GM12874 (cell line): ENCODE results near the gene EDEM3.

Experiments
- CTCF ChIP-seq: IDR thresholded peaks from 2 replicates; pipeline ENCODE4 v1.5.1; 2011; ENCODE audit warnings: low read depth, mild to moderate bottlenecking, control low read depth, low read length, moderate library complexity; ENCODE audit not compliant: insufficient read depth

Gene EDEM3

GRCh38 chr1:184745929-184746638 lies 8.6 kb downstream of the EDEM3 start:
- TF ChIP-seq CTCF, result no peak

- no peak for TF ChIP-seq CTCF
These were observed 9.5 kb downstream of the EDEM3 start for GRCh38 chr1:184745110-184745509.

- TF ChIP-seq CTCF, result no peak
These were observed 11.4 kb downstream of the EDEM3 start for GRCh38 chr1:184743062-184743756.

- TF ChIP-seq CTCF, result no peak
These were observed 14.3 kb downstream of the EDEM3 start for GRCh38 chr1:184740344-184740743.

GRCh38 chr1:184739796-184740195 lies 14.9 kb downstream of the EDEM3 start:
- TF ChIP-seq CTCF, result no peak

- TF ChIP-seq CTCF, result no peak
These were observed 15.6 kb downstream of the EDEM3 start for GRCh38 chr1:184739070-184739469.

GRCh38 chr1:184734980-184735379 lies 19.7 kb downstream of the EDEM3 start:
- no peak for TF ChIP-seq CTCF
